Ectodermal cell (in vitro differentiated cells): ENCODE results near the gene L1CAM.
A peak's percentile ranks its signal among the peaks of the same experiment; 100 is the strongest.

Experiments used
- H3K27ac ChIP-seq: 2 replicates; pipeline ENCODE4 v1.7.0; 2013; ENCODE audit warnings: mild to moderate bottlenecking, low read depth, low read length; ENCODE audit not compliant: insufficient read depth, poor library complexity, severe bottlenecking
- H3K27me3 ChIP-seq: 2 replicates; pipeline ENCODE4 v1.7.0; 2013; ENCODE audit warnings: mild to moderate bottlenecking, low read length; ENCODE audit not compliant: insufficient read depth, control insufficient read depth, poor library complexity, severe bottlenecking
- H3K36me3 ChIP-seq: one replicate; pipeline ENCODE4 v1.7.0; 2013; ENCODE audit warnings: low read length; ENCODE audit not compliant: control insufficient read depth, insufficient read depth
- H3K4me1 ChIP-seq: one replicate; pipeline ENCODE4 v1.7.0; 2013; ENCODE audit warnings: low read length; ENCODE audit not compliant: control insufficient read depth, insufficient read depth
- H3K4me3 ChIP-seq: 2 replicates; pipeline ENCODE4 v1.7.0; 2013; ENCODE audit warnings: low read depth, low read length, control low read depth; ENCODE audit not compliant: insufficient read depth
- H3K9me3 ChIP-seq: 2 replicates; pipeline ENCODE4 v1.7.0; 2013; ENCODE audit warnings: mild to moderate bottlenecking, low read length, moderate library complexity; ENCODE audit not compliant: control insufficient read depth
- WGBS, 2 experiments: methylation state at CpG; one replicate each; pipeline ENCODE4 v1.1.7; 2013; ENCODE audit warnings: missing lambda C conversion rate in 2 of 2; 5-methylcytosine and 5-hydroxymethylcytosine counted together

The L1CAM gene

DNA sequence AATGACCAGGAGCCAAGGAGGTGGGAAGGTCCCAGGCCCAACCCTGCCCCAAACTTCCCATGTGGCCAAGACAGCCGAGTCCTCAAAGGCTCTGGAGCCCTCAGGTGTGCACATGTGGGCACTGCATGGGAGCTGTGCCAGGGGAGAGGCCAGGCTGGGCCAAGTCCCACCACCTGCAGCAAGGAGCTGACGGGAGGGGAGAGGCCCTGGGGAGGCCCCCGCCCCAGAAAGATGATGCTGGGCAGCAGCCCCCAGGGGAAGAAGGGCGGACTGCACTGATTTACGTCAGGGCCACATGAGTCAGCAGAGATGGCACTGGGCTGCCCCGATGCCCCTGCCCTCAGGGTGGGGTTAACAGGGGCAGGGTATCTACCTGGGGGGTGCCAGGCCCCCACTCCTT, 1.4 kb downstream of the L1CAM start:
- Histone ChIP-seq H3K4me3 (peak overlapping the region; percentile 43), H3K36me3 (no peaks in the 10 kb centered on the region), H3K4me1 (peaks cover 43% of the 10 kb centered on the region), H3K9me3 (no peaks in the 10 kb centered on the region), H3K27ac (no peak overlapping the region), H3K27me3 (peaks cover 27% of the 10 kb centered on the region)
- WGBS, 2 experiments, result 41 to 65% methylated on average over 6 of the region's 6 CpGs

GRCh38 chrX:153884136-153884535, 1.8 kb downstream of the L1CAM start:
- no peaks in the 10 kb centered on the region for H3K9me3 ChIP-seq
- H3K4me3 ChIP-seq, result no peak overlapping the region
- peaks cover 27% of the 10 kb centered on the region for H3K27me3 ChIP-seq
- WGBS, 2 experiments, result 55 to 62% methylated on average over 9 to 13 of the region's 13 CpGs
- no peaks in the 10 kb centered on the region for H3K36me3 ChIP-seq
- H3K27ac ChIP-seq, result no peak overlapping the region
- peaks cover 47% of the 10 kb centered on the region for H3K4me1 ChIP-seq

- Histone ChIP-seq H3K9me3 (no peaks in the 10 kb centered on the region), H3K27ac (no peak overlapping the region), H3K4me1 (peaks cover 54% of the 10 kb centered on the region), H3K27me3 (peaks cover 27% of the 10 kb centered on the region), H3K36me3 (no peaks in the 10 kb centered on the region), H3K4me3 (no peak overlapping the region)
- 49 to 51% methylated on average over 13 of the region's 13 CpGs for WGBS, 2 experiments
Observed at GRCh38 chrX:153883163-153883843, 2.7 kb downstream of the L1CAM start.

- H3K27ac ChIP-seq, result peak overlapping the region; percentile 27
Observed at GRCh38 chrX:153882557-153882956, 3.4 kb downstream of the L1CAM start.

DNA sequence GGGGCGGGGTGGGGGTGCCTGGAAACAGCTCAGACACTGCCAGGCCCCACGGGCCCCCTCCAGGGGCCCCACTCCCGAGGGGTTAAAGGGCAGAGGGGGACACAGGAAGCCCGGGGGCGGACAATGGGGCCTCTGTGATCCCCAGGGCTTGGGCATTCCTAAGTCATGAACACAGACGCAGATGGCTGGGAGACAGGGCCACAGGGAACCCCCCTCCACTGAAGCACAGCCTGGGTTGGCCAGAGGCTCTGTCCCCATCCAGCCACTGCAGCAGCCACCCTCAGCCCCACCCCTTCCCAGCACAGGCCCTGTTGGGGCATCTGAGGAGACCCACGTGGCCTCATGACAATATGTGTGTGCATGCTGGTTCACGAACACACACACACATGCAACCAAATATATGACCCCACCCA, 3.9 kb downstream of the L1CAM start:
- Histone ChIP-seq H3K36me3 (no peaks in the 10 kb centered on the region), H3K9me3 (no peaks in the 10 kb centered on the region), H3K27me3 (peaks cover 22% of the 10 kb centered on the region), H3K4me1 (peaks cover 62% of the 10 kb centered on the region), H3K4me3 (no peak overlapping the region), H3K27ac (no peak overlapping the region)
- WGBS, 2 experiments, result 41 to 51% methylated on average over 8 of the region's 8 CpGs

More at GRCh38 chrX:153882557-153882956, 3.4 kb downstream of the L1CAM start:
- H3K4me1 ChIP-seq, result peaks cover 62% of the 10 kb centered on the region
- WGBS, 2 experiments, result 46 to 47% methylated on average over 7 of the region's 7 CpGs
- no peak overlapping the region for H3K4me3 ChIP-seq
- H3K9me3 ChIP-seq, result no peaks in the 10 kb centered on the region
- H3K36me3 ChIP-seq, result no peaks in the 10 kb centered on the region
- H3K27me3 ChIP-seq, result peaks cover 23% of the 10 kb centered on the region

- Histone ChIP-seq H3K9me3 (no peaks in the 10 kb centered on the region), H3K4me1 (peaks cover 62% of the 10 kb centered on the region), H3K36me3 (no peaks in the 10 kb centered on the region), H3K4me3 (no peak overlapping the region), H3K27ac (no peak overlapping the region), H3K27me3 (peaks cover 15% of the 10 kb centered on the region)
- WGBS, 2 experiments, result 86 to 91% methylated on average over 7 of the region's 7 CpGs
Observed at GRCh38 chrX:153881281-153881680, 4.7 kb downstream of the L1CAM start.

DNA sequence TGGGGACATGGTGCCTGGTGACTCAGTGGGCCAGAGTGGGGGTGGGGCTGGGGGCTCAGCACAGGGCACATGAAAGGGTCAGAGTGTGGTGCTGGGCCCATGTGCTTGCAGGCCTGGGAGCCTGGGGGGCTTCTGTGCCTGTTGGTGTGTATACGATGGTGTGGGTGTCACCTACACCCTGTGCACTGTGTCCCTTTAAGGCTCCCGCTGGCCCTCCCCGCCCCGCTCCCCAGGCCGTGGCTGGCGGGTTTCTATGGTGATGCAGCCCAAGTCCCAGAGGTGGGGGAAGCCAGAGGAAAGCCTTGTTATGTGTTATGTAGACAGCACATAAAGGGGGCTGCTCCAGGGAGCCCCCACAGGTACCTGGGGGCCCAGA, 5.5 kb downstream of the L1CAM start:
- no peaks in the 10 kb centered on the region for H3K9me3 ChIP-seq
- WGBS, 2 experiments, result 52 to 53% methylated on average over 6 of the region's 6 CpGs
- peaks cover 10% of the 10 kb centered on the region for H3K27me3 ChIP-seq
- H3K27ac ChIP-seq, result no peak overlapping the region
- H3K4me3 ChIP-seq, result no peak overlapping the region
- H3K36me3 ChIP-seq, result no peaks in the 10 kb centered on the region
- peaks cover 62% of the 10 kb centered on the region for H3K4me1 ChIP-seq

DNA sequence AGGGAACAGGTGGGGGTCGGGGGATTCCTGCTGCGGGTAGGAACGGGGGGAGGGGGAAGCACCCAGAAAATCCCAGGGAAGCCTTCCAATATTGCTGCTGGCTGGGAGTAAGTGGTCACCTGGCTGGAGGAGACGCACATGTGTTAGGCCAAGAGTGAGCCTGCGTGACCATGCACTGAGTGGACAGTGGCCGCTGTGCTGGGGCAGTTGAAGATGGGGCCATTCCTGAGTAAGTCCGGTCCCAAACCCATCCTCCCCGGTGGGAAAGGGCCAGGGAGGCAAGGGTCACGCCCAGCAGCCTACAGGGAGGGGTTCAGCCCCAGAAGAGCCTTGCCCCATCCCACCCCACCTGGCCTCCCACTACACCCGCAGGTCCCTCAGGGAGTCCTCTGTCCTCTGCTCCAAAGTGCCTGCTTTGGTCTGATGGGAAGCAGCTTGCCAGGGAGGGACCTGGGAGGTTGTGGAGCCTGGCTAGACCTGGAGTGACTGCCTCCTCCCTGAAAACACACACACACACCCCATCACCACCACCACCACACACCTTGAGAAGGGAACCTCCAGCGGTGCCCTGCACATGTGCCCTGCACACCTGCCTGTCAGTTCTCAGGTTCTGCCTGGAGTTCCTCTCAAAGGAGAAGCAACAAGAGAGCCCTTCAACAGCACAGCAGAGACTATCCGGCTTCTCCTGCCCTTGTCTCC, 6.1 kb downstream of the L1CAM start:
- peaks cover 5% of the 10 kb centered on the region for H3K27me3 ChIP-seq
- H3K4me3 ChIP-seq, result no peak overlapping the region
- H3K4me1 ChIP-seq, result peaks cover 62% of the 10 kb centered on the region
- no peaks in the 10 kb centered on the region for H3K9me3 ChIP-seq
- no peak overlapping the region for H3K27ac ChIP-seq
- H3K36me3 ChIP-seq, result no peaks in the 10 kb centered on the region
- 66 to 70% methylated on average over 12 of the region's 12 CpGs for WGBS, 2 experiments

- no peaks in the 10 kb centered on the region for H3K9me3 ChIP-seq
- no peaks in the 10 kb centered on the region for H3K27me3 ChIP-seq
- H3K36me3 ChIP-seq, result no peaks in the 10 kb centered on the region
- H3K27ac ChIP-seq, result peak overlapping the region; percentile 81
- peaks cover 63% of the 10 kb centered on the region for H3K4me1 ChIP-seq
- no peak overlapping the region for H3K4me3 ChIP-seq
- WGBS, 2 experiments, result 2 to 3% methylated on average over 28 of the region's 28 CpGs
Observed at GRCh38 chrX:153878969-153879653, 6.9 kb downstream of the L1CAM start.

DNA sequence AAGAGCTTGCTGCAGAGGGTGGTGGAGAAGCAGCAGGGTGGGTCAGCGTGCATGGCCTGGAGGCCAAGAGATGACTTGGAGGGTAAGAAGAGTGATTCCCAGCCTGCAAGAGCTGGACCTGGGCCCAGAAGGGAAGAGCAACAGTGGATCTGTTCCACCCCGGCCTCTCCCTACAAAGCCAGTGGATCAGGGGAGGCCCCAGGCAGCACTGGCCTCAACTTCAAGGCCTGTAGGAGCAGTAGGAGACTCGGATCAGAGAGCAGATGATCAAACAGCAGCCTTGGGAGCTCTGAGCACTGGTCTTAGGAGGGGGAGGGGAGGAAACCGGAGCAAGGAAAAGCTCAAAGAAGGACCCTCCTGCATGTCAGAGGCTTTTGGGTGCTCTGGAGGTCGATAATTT, 7.6 kb downstream of the L1CAM start:
- WGBS, 2 experiments, result 31 to 33% methylated on average over 5 of the region's 5 CpGs
- H3K27ac ChIP-seq, result no peak overlapping the region
- H3K36me3 ChIP-seq, result no peaks in the 10 kb centered on the region
- no peak overlapping the region for H3K4me3 ChIP-seq
- peaks cover 63% of the 10 kb centered on the region for H3K4me1 ChIP-seq
- H3K9me3 ChIP-seq, result no peaks in the 10 kb centered on the region
- no peaks in the 10 kb centered on the region for H3K27me3 ChIP-seq
